Heart left ventricle (tissue), 13 donors: ENCODE results near the gene KISS1.

ENCODE experiments used
- POLR2A ChIP-seq, 2 donors: fragments of 450-650 bp; IDR thresholded peaks; one replicate each; pipeline ENCODE4 v1.6.1; 2017; ENCODE audit warnings: antibody characterized with exemption in 2 of 2, mild to moderate bottlenecking in 2 of 2, moderate library complexity in 2 of 2
- TF ChIP-seq, protein P1 (sequence below), 12 donors: fragments of 200-600 bp; sonication (generic) in 4 of 12; IDR thresholded peaks; one replicate each; pipeline versions ENCODE4 v1.5.0 to v1.8.0; 2018 to 2022; ENCODE audit warnings: antibody characterized with exemption in 12 of 12, mild to moderate bottlenecking in 5 of 12
- donor health status: ischemic (EF 13 %, LVEDD 7.1; RV severe dilation, severe dysfunction).
- donor health status: DM: no; HTN: yes; CAD: no.
- donor health status: DM: no; HTN: no; CAD: no.
- donor health status: ischemic (EF 25% LVEDD 6.9; RV normal size, moderate dysfunction).
- donor health status: ischemic (EF 25% LVEDD 5.7; RV mildly dilated, moderate dysfunction).
- donor health status: ischemic (EF 35%, LVEDD 5.7; RV mildly dilated, moderate dysfunction).
- donor health status: nonischemic (EF 11% LVEDD 7.7; RV severe dilation, severe dysfunction).
- donor health status: DM: yes; HTN: yes; CAD: no.
- donor health status: PGD.
- donor health status: ischemic (EF 29% LVEDD 5.4; RV normal size, mild dysfunction).
- donor health status: nonischemic (EF 23%, LVEDD 6.1; RV moderate dilation, normal function).

DNA sequence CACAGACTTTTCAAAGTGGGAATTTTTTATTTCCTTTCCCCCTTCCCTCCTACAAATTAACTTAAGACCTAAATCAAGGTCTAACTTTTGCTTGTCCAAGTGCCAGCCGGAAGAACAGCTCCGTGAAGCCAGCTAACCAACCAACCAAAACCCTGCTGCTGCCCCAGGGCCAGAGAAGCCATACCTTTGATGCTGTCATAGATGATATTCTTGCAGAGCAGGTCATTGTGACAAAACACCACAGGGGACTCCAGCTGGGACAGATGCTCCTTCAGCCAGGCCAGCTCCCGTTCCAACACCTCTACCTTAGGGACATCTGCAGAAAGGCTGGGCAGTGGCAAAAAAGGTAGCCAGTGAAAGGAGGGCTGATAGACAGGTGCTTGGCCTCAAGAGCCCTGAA is 55.2 kb downstream of the KISS1 start:
- TF ChIP-seq, protein P1, sequence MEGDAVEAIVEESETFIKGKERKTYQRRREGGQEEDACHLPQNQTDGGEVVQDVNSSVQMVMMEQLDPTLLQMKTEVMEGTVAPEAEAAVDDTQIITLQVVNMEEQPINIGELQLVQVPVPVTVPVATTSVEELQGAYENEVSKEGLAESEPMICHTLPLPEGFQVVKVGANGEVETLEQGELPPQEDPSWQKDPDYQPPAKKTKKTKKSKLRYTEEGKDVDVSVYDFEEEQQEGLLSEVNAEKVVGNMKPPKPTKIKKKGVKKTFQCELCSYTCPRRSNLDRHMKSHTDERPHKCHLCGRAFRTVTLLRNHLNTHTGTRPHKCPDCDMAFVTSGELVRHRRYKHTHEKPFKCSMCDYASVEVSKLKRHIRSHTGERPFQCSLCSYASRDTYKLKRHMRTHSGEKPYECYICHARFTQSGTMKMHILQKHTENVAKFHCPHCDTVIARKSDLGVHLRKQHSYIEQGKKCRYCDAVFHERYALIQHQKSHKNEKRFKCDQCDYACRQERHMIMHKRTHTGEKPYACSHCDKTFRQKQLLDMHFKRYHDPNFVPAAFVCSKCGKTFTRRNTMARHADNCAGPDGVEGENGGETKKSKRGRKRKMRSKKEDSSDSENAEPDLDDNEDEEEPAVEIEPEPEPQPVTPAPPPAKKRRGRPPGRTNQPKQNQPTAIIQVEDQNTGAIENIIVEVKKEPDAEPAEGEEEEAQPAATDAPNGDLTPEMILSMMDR (IDR thresholded peaks at IDR 0.05), result no peak
- no peak for TF ChIP-seq POLR2A (IDR thresholded peaks at IDR 0.05)
